Tibial nerve (tissue), 4 donors: ENCODE data around the gene ACTN1. TPM values are rescaled to one million over a fixed set of nuclear protein-coding genes. Genes with fewer than 3 reads are reported as not detected.

Source experiments
- small RNA-seq: library from RNA; depleted of rRNA; stranded (forward); fragments of <200 nt; gene quantifications from one replicate; pipeline ENCODE3, GENCODE V24; 2016
- total RNA-seq, 4 donors: library from RNA; depleted of rRNA; stranded (reverse); fragments of >200 nt; gene quantifications; one replicate each; pipeline ENCODE4 v1.1.0, GENCODE V29; 2016

ACTN1 gene
- total RNA-seq, 4 donors from 2014 or later: 130 to 273 (median 152) TPM

Small RNA genes within 50 kb of the gene (small RNA-seq; reads per million reads assigned to genes)
- gene BANF1P1 (not detected), gene HMGN1P3 (not detected), gene RPS29P1 (not detected)

Other genes starting within 250 kb of the ACTN1 start
- 1,000 to 10,000 TPM in 1 of 4 donors, 100 to 1,000 TPM in 3; 298 to 1,137 (median 494) TPM for gene ZFP36L1, start 186.2 kb downstream of the ACTN1 start, total RNA-seq
- 10 to 100 TPM; 42.2 to 53.7 (median 51.1) TPM for gene DCAF5, start 173.8 kb upstream of the ACTN1 start, total RNA-seq
- 10 to 100 TPM; 17.4 to 24.7 (median 20.9) TPM for gene EXD2, start 212.2 kb upstream of the ACTN1 start, total RNA-seq